GM10847 (cell line): ENCODE data around the gene PRSS33.

Experiments
- POLR2A ChIP-seq: IDR thresholded peaks from 2 replicates; pipeline ENCODE4 v1.6.1; 2011; ENCODE audit not compliant: insufficient read length; ENCODE audit errors: extremely low read depth

Gene PRSS33, protein sequence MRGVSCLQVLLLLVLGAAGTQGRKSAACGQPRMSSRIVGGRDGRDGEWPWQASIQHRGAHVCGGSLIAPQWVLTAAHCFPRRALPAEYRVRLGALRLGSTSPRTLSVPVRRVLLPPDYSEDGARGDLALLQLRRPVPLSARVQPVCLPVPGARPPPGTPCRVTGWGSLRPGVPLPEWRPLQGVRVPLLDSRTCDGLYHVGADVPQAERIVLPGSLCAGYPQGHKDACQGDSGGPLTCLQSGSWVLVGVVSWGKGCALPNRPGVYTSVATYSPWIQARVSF

DNA sequence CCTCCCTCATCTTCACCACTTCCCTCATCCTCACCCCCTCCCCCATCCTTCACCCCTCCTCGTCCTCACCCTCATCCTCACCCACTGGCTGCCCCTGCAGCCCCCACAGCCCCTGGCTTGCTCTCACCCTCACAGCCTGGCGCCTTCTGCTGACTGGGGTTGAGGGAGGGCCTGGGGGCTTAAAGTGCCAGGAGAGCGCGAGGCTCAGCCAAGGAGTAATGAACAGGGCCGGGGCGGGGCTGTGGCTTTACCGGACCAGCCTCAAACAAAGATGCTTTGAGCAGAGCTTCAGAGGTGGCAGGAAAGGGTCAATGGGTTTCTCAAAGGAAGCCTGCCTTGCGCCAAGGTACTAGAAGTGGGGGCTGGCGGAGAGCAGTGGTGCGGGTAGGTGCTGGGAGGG lies at the start of gene PRSS33:
TSS of gene PRSS33 (minus strand) at position 155 of the 400 bp plus-strand sequence. CDS start 1,013 bp downstream, outside the sequence.
- no peak for TF ChIP-seq POLR2A

DNA sequence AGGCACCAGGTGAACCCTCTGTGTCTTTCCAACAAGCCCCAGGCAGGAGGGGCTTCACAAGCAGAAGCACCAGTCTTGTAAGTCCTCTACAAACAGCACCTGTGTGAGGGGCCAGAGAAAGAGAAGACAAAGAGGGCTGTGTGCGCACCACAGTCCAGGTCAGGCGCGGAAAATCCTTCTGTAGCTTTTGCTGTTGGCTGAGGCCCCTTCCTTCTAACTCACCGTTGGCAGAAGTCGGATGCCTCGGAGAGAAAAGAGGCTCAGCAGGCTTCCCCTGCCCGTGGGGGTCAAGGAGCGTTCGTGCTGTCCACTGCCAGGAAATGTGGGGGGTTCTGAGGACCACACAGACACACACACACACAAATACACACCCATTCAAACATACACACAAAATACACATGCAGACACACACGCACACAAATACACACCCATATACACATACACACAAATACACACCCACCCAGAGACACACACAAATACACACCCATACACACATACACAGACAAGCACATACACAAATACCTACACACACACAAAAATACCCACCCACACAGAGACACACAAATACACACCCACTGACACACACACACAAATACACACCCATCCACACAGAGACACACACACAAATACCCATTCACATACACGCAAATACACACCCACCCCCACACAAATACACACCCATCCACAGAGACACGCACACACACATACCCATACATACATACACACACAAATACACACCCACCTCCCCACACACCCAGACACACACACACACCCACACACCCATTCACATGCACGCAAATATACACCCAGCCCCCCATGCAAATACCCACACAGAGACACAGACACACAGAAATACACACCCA lies 49.5 kb upstream of the PRSS33 start:
- TF ChIP-seq POLR2A = no peak

DNA sequence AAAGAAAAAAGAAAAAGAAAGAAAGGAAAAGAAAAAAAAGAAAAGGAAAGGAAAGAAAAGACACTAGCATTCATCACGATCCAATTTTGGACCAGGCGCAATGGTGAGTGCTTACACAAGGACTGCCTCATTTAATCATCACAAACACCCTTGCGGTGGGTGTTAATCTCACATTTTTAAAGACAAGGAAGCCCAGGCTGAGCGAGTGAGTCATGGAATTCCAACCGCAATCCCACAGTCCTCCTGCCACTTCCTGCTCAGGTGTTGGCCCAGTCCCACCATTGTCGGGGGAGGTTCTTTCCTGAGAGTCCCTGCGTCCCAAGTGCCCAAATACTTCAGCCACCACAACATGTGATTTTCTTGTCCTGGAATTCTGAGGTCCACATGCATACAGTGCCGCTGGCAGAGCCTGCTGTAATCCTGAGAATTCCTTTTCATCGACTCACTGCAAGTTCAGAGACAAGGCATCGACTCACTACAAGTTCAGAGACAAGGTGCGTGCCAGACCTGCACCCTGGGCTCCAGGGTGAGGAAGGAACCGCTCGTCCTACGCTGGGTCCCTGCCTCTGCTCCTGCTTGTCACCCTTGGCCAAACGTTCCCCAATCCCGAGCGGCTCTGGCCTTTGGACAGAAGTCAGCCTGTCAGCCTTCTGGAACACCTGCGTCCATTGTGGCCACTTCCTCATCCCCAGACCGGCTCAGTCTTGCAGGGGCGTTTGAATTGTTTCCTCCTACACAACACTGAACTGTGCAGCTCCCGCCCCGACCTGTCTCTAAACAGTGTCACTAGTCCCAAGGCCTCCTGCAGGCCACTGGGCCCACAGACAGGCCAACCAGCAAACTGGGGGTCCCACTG lies 48.5 kb upstream of the PRSS33 start:
- no peak for TF ChIP-seq POLR2A

DNA sequence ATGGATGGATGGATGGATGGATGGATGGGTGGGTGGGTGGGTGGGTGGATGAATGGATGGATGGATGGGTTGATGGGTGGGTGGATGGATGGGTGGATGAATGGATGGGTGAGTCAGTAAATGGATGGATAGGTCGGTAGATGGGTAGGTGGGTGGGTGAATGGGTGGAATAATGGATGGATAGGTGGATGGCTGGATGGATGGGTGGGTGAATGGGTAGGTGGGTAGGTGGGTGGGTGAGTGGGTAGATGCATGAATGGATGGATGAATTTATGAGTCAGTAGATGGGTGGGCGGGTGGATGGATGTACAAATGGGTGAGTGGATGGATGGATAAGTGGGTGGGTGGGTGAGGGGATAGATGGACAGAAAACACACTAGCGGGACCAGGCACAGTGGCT lies 47.6 kb upstream of the PRSS33 start:
- no peak for TF ChIP-seq POLR2A

DNA sequence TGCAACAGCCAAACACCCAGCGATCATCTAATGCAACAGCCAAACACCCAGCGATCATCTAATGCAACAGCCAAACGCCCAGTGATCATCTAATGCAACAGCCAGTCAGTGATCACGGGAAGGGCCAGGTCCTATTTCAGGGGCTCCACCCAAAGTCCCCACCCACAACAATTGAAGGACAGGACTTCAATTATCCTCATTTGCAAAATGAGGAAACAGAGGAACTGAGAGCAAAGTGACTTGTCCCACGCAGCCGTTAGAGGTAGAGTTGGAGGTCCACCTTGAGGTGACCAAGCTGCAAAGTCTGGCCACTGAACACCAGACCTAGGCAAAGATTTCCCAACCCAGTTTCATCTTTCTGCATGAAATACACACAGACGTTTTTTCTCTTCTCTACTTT lies 46.4 kb upstream of the PRSS33 start:
- no peak for TF ChIP-seq POLR2A

DNA sequence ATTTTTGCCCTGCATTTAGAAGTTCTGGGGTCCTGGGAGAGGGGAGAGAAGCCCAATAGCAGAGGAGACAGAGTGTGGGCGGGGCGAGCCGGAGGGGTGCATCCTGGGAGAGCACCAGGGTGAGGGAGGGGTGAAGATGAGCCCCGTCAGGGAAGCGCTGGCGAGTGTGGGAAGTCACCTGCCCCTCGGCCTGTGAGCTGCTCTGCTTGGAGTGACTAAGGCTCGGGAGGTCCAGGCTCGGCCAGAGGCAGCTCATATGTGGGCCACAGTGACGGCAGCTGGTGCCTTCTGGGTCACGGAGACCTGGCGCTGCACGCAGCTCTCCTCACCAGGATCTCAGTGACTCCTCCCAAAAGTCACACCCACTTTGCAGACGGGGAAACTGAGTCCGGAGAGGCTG lies 43.8 kb upstream of the PRSS33 start:
- TF ChIP-seq POLR2A = no peak

DNA sequence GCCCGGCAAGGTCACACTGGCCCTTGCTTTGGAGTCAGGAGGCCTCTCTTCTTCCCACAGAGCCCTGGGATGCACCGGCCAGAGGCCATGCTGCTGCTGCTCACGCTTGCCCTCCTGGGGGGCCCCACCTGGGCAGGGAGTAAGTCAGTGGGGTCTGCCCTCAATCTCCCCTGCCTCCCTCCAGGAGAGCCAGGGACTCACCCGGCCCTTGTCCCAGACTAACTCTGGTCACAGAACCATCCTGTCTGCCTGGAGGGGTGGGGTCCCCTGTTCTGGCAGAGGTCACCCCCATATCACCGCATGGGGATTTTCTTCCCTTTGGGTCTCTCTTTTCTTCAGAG lies 43.0 kb upstream of the PRSS33 start:
- TF ChIP-seq POLR2A = no peak

DNA sequence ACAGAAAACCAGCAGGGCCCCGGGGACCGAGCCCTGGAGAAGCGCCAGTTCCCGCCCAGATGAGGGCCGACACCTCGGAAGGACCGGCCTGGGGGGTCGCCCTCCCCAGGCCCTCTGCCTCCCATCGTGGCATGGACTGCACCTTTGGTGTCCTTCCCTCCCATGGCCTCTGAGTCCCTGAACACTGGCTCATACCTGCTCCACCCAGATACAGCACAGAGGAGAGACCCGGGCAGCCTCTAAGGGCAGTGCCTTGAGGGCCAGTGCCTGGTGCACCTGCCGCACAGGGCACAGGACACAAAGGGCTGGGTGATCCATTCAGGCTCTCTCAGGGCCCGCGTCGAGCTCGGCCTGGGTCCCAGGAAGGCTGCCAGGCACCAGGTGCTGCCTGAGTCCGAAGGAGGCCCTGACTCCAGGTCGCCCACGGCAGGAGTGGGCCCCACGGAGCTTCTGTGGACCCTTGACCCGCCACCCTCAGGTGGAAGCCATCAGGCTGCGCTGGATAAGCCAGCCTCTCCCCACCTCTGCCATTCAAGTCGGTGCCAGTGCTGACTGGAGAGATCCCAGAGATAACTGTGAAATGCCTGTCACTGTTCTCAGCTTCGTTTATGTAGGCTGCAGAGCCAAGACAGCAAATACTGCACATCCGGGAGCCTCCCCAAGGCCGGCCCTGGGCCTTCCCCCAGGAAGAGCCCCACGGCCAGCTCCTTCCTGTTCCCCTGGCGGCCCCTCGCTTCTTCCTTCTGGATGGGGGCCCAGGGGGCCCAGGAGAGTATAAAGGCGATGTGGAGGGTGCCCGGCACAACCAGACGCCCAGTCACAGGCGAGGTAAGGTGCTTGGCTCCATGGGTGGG lies 42.4 kb upstream of the PRSS33 start, which contains the start of gene ZG16B:
TSS of gene ZG16B (plus strand) at position 803 of the 854 bp plus-strand sequence. CDS start 139 bp downstream, outside the sequence.
- TF ChIP-seq POLR2A = no peak

DNA sequence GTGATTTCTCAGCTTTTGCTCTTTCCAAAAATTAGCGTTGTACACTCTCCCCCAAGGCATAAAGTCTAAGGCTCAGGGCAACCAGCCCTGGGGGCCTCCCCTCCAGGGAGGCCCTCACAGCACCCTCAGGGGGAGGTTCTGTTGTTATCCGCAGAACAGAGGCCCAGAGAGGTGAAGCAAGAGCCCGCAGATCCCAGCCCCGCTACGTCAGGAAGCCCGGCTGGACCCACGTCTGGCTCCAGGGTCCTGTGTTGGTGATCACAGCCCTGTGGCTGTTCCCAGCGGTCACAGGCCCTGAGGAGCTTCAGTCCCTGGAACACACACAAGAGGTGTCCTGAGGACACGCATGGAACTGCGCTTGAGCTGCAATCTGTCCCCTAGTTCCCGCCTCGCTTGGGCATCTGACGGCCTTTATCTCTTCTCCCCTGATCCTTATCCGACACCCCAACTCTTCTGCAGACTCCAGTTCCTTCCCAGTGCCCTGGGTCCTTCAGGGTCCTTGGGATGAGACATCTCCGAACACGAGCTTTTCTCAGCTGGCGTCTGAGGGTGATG lies 41.6 kb upstream of the PRSS33 start:
- no peak for TF ChIP-seq POLR2A

DNA sequence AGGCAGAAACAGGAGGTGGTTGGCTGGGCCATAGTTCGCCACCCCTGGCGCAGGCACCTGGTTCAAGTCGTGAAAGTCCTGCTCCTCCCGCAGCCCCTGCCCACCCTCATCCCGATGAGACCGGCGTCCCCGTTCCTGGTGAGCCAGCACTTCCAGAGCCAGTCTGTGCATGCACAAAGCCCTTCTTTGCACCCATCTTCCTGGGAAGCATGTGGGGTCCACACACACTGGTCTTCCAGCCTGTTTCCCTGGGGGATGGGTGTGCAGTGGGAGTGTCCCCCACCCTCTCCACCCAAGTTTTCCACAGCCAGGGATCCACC lies 41.1 kb upstream of the PRSS33 start:
- TF ChIP-seq POLR2A = no peak

DNA sequence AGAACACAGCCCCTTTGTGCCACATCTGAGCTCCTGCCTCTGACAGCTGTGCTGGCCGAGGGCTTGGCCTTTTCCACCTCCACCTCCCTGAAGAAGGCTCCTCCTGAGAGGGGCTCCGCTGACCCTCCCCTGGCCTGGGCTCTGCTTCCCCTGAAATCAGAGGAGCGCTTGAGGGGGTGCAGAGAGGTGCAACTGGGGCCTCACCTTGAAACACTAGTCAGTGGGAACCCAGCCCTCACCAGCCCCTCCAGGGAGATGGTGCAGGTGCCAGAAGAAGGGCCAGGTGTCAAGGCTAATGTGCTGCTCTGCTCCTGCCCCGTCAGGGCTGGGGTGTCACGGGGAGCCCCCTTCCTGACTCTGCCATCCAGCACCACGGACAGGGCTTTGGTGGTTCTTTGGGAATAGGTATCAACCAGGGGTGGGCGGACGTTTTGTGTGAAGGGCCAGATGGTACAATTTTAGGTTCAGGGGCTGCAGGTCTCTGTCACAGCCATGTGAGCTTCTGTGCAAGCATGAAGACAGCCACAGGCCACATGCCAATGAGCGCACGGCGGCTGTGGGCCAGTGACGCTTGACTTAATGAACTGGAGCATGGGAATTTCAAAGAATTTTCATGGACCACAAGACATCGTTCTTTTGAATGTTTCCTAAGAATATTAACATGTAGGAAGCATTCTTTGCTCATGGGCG lies 40.6 kb upstream of the PRSS33 start:
- TF ChIP-seq POLR2A = no peak

DNA sequence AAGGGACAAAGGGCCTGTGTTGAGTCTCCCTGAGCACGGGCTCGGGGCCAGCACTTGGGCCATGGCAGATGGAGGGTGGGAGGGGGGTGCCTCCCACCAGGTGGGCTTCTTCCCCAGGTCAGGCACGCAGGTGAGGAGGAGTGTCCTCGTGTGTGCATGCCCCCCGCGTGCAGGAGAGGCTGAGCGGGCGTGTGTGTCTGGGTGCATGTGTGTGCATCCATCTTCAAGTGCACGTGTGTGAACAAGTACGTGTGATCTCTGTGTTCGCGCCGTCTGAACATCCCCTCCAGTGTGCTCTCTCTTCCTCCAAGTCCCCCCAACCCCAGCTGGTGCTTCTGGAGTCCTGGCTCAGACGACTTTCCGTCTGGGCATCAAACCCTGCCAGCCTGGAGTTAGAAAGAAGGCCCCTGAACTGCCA lies 40.0 kb upstream of the PRSS33 start:
- TF ChIP-seq POLR2A = no peak

DNA sequence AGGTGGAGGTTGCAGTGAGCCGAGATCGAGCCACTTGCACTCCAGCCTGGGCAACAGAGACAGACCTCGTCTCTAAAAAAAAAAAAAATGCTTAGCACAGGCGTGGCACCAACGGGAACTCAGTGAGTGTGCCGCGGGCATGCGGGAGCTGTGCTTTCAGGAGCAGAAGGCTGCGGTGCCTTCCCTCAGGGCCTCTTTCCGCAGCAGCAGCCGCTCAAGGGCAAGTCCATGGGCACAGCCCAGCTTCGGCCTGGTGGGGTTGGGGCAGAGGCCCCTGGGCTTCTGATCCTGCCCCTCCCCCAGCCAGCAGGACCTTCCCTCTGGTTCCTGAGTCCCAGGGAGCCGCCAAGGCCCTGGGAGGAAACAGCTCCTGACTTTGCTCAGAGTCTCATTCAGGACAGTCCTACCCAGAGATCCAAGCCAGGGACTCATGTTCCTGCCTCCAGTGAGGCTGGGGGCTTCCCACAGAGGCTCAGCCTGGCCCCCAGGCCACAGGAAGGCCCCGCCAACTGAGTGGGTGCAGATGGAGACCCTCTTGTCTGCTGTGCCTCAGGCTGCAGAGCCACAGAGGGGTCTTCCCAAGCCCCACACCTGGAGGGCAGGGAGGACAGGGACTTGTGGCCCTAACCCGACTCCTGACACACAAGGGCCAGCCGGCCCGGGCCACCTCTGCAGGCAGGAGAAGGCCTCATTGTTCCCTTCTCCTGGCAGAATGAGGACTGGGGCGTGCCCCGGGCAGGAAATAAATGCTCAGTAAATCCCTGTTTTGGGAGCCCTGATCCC lies 39.4 kb upstream of the PRSS33 start:
- TF ChIP-seq POLR2A = no peak

DNA sequence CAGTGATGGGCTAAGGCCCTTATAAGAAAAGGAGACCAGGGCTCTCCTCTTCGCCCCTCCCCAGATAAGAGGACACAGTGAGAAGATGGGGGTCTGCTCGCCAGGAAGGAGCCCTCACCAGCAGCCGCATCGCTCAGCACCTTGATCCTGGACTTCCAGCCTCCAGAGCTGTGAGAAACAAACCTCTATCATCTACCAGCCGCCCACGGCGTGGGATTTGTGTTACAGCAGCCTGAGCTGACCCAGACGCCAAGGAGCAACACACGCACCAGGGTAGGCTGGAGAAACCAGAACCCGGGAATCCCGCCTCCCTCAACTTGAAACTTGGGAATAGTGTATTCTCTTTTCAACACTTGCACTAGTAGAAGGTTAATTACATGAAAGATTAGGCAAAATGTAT lies 38.5 kb upstream of the PRSS33 start:
- TF ChIP-seq POLR2A = no peak
